Fibroblast of lung (primary cell): ENCODE results near the gene DTWD1. TPM values are rescaled to one million over a fixed set of nuclear protein-coding genes. Genes with fewer than 3 reads are reported as not detected.
A peak's percentile ranks its signal among the peaks of the same experiment; 100 is the strongest.

Source experiments
- DNase-seq, 2 donors: peaks; one replicate each; pipeline versions ENCODE4 v3.0.0 to v3.0.0-alpha.2; 2010; ENCODE audit warnings: low read depth in 2 of 2
- H2AFZ ChIP-seq: 2 replicates; pipeline ENCODE4 v1.5.1; 2012; ENCODE audit warnings: low read length, control low read depth, inconsistent platforms
- H3K27ac ChIP-seq: 2 replicates; pipeline ENCODE4 v1.5.1; 2011; ENCODE audit warnings: low read length, control low read depth; ENCODE audit not compliant: insufficient read depth
- H3K27me3 ChIP-seq: 2 replicates; pipeline ENCODE4 v1.5.1; 2011; ENCODE audit warnings: mild to moderate bottlenecking, low read length; ENCODE audit not compliant: control insufficient read depth, insufficient read depth
- H3K36me3 ChIP-seq: 2 replicates; pipeline ENCODE4 v1.5.1; 2011; ENCODE audit warnings: low read length; ENCODE audit not compliant: control insufficient read depth, insufficient read depth
- H3K4me1 ChIP-seq: 2 replicates; pipeline ENCODE4 v1.5.1; 2011; ENCODE audit warnings: low read length; ENCODE audit not compliant: control insufficient read depth, insufficient read depth; ENCODE audit errors: extremely low read depth
- H3K4me2 ChIP-seq: 2 replicates; pipeline ENCODE4 v1.5.1; 2011; ENCODE audit warnings: low read length, control low read depth; ENCODE audit not compliant: insufficient read depth; ENCODE audit errors: extremely low read depth
- H3K4me3 ChIP-seq, 4 experiments: fragments of 200-600 bp in 1 of 4; sonication (generic) in 1 of 4; replicated peaks in 1 of 4; 2 replicates each; pipeline ENCODE4 v1.5.1; 2011 to 2016; ENCODE audit warnings: low read length in 4 of 4, low read depth in 3 of 4, mild to moderate bottlenecking in 3 of 4, control low read depth in 2 of 4, inconsistent platforms in 1 of 4, mixed read lengths in 1 of 4; ENCODE audit not compliant: insufficient read depth in 1 of 4; ENCODE audit errors: control extremely low read depth in 1 of 4
- H3K79me2 ChIP-seq: 2 replicates; pipeline ENCODE4 v1.5.1; 2012; ENCODE audit warnings: mild to moderate bottlenecking, low read length, inconsistent platforms; ENCODE audit not compliant: control insufficient read depth, insufficient read depth
- H3K9ac ChIP-seq: 2 replicates; pipeline ENCODE4 v1.5.1; 2011; ENCODE audit warnings: mild to moderate bottlenecking, low read length, control low read depth; ENCODE audit not compliant: insufficient read depth
- H3K9me3 ChIP-seq: 2 replicates; pipeline ENCODE4 v1.5.1; 2012; ENCODE audit warnings: low read depth, low read length; ENCODE audit not compliant: control insufficient read depth, insufficient read depth
- H4K20me1 ChIP-seq: 2 replicates; pipeline ENCODE4 v1.5.1; 2011; ENCODE audit warnings: low read length; ENCODE audit not compliant: control insufficient read depth, insufficient read depth; ENCODE audit errors: extremely low read depth
- CTCF ChIP-seq, 2 donors: IDR thresholded peaks in 1 of 2; conservative IDR thresholded peaks in 1 of 2; 1 replicate in 1 of 2; 2 replicates in 1 of 2; pipeline ENCODE4 v1.5.1; 2011 to 2012; ENCODE audit warnings: low read length in 2 of 2, control low read depth in 1 of 2, inconsistent platforms in 1 of 2, low read depth in 1 of 2, mild to moderate bottlenecking in 1 of 2
- EZH2 ChIP-seq: IDR thresholded peaks from 2 replicates; pipeline ENCODE4 v1.5.1; 2012; ENCODE audit warnings: low read length, control low read depth, mild to moderate bottlenecking; ENCODE audit errors: missing control alignments
- polyA plus RNA-seq, 2 donors: library from polyadenylated mRNA; depleted of rRNA in 1 of 2; stranded (reverse) in 1 of 2; unstranded in 1 of 2; fragments of >200 nt; gene quantifications; 2 replicates each; pipeline ENCODE4 v1.2.1, GENCODE V29; 2011 to 2012; ENCODE audit warnings: missing spikeins in 1 of 2
- total RNA-seq: library from RNA; depleted of rRNA; stranded (reverse); fragments of >200 nt; gene quantifications from 2 replicates; pipeline ENCODE4 v1.2.1, GENCODE V29; 2014

Gene DTWD1
- total and polyA plus RNA-seq, 2 donors (not counting 1 experiment from before 2014, with no cell fraction given): 61.8 to 156 TPM

GRCh38 chr15:49646891-49647290 is 26.0 kb downstream of the DTWD1 start:
- no peak overlapping the region for H3K27ac ChIP-seq
- H3K27me3 ChIP-seq: no peaks in the 10 kb centered on the region
- no peaks in the 10 kb centered on the region for H4K20me1 ChIP-seq
- no peak overlapping the region for H2AFZ ChIP-seq
- no peak for DNase-seq
- H3K4me2 ChIP-seq: no peak overlapping the region
- H3K9me3 ChIP-seq: no peaks in the 10 kb centered on the region
- TF ChIP-seq EZH2: no peak
- H3K9ac ChIP-seq: no peak overlapping the region
- H3K4me1 ChIP-seq: peaks cover 4% of the 10 kb centered on the region
- no peaks in the 10 kb centered on the region for H3K36me3 ChIP-seq
- no peaks in the 10 kb centered on the region for H3K79me2 ChIP-seq
- H3K4me3 ChIP-seq: no peak overlapping the region

- Histone ChIP-seq H3K27me3 (no peaks in the 10 kb centered on the region), H3K9me3 (peaks cover 3% of the 10 kb centered on the region), H3K4me3 (no peak overlapping the region), H2AFZ (no peak overlapping the region), H3K36me3 (no peaks in the 10 kb centered on the region), H3K4me2 (no peak overlapping the region), H3K9ac (no peak overlapping the region), H4K20me1 (no peaks in the 10 kb centered on the region), H3K27ac (no peak overlapping the region), H3K79me2 (no peaks in the 10 kb centered on the region), H3K4me1 (peaks cover 4% of the 10 kb centered on the region)
- no peak for TF ChIP-seq CTCF (conservative IDR thresholded peaks at IDR 0.05 in 1 of 2, IDR thresholded peaks at IDR 0.05 in 1 of 2; ENCODE audit: low read depth in 1 of 2, low read length in 2 of 2)
- TF ChIP-seq EZH2: no peak
- peak in 1 of 2 donors; percentile 23 for DNase-seq
Observed at GRCh38 chr15:49649987-49650386, 29.1 kb downstream of the DTWD1 start.

- H2AFZ ChIP-seq: no peak overlapping the region
- H3K27ac ChIP-seq: no peak overlapping the region
- H4K20me1 ChIP-seq: no peaks in the 10 kb centered on the region
- H3K9ac ChIP-seq: no peak overlapping the region
- no peak overlapping the region for H3K4me3 ChIP-seq
- H3K4me1 ChIP-seq: peaks cover 4% of the 10 kb centered on the region
- H3K79me2 ChIP-seq: no peaks in the 10 kb centered on the region
- no peaks in the 10 kb centered on the region for H3K27me3 ChIP-seq
- DNase-seq: no peak
- peaks cover 3% of the 10 kb centered on the region for H3K9me3 ChIP-seq
- H3K36me3 ChIP-seq: no peaks in the 10 kb centered on the region
- TF ChIP-seq CTCF (conservative IDR thresholded peaks at IDR 0.05 in 1 of 2, IDR thresholded peaks at IDR 0.05 in 1 of 2; ENCODE audit: low read depth in 1 of 2, low read length in 2 of 2) (no peak), EZH2 (no peak)
- no peak overlapping the region for H3K4me2 ChIP-seq
Observed at GRCh38 chr15:49650676-49651075, 29.8 kb downstream of the DTWD1 start.
